GM12878 (cell line): ENCODE measurements around the gene RPS26. TPM values are rescaled to one million over a fixed set of nuclear protein-coding genes. Genes with fewer than 3 reads are reported as not detected.

Source experiments
- CEBPZ ChIP-seq: fragments of 150-350 bp; IDR thresholded peaks from 2 replicates; pipeline ENCODE4 v1.6.1; 2016; ENCODE audit warnings: low read depth, low read length
- CREB1 ChIP-seq: IDR thresholded peaks from 2 replicates; pipeline ENCODE4 v1.6.1; 2012; ENCODE audit warnings: low read depth, mild to moderate bottlenecking, inconsistent platforms
- EGR1 ChIP-seq, 2 experiments: IDR thresholded peaks; 1 replicate in 1 of 2; 2 replicates in 1 of 2; pipeline ENCODE4 v1.6.1; 2011 to 2012; ENCODE audit warnings: low read depth in 2 of 2, low read length in 2 of 2, borderline replicate concordance in 1 of 2, mild to moderate bottlenecking in 1 of 2, moderate library complexity in 1 of 2
- EZH2 ChIP-seq: IDR thresholded peaks from 2 replicates; pipeline ENCODE4 v1.6.1; 2012; ENCODE audit warnings: low read depth, mild to moderate bottlenecking, control low read depth, inconsistent platforms, low read length, borderline replicate concordance; ENCODE audit not compliant: control insufficient read depth
- GATAD2B ChIP-seq: fragments of 450-650 bp; conservative IDR thresholded peaks from 2 replicates; pipeline ENCODE4 v1.6.1; 2017; ENCODE audit warnings: low read depth, mild to moderate bottlenecking, moderate library complexity
- MXI1 ChIP-seq: fragments of 150-350 bp; IDR thresholded peaks from 2 replicates; pipeline ENCODE4 v1.6.1; 2011; ENCODE audit warnings: low read depth, mild to moderate bottlenecking, inconsistent platforms, low read length, improper control_type of control experiment
- NFYB ChIP-seq: IDR thresholded peaks from 2 replicates; pipeline ENCODE4 v1.6.1; 2011; ENCODE audit warnings: low read depth, mild to moderate bottlenecking, low read length, improper control_type of control experiment, moderate library complexity; ENCODE audit not compliant: insufficient read depth
- PAX5 ChIP-seq: IDR thresholded peaks from 2 replicates; pipeline ENCODE4 v1.6.1; 2011; ENCODE audit warnings: low read depth, low read length, borderline replicate concordance
- PBX3 ChIP-seq: IDR thresholded peaks from 2 replicates; pipeline ENCODE4 v1.6.1; 2011; ENCODE audit warnings: mild to moderate bottlenecking, low read depth, low read length, moderate library complexity; ENCODE audit not compliant: insufficient replicate concordance
- PKNOX1 ChIP-seq: fragments of 450-650 bp; IDR thresholded peaks from 2 replicates; pipeline ENCODE4 v1.6.1; 2016; ENCODE audit warnings: mild to moderate bottlenecking
- POLR2AphosphoS2 ChIP-seq: IDR thresholded peaks from 2 replicates; pipeline ENCODE4 v1.6.1; 2011; ENCODE audit warnings: low read depth, mild to moderate bottlenecking, low read length, improper control_type of control experiment, moderate library complexity
- RFX5 ChIP-seq: IDR thresholded peaks from 2 replicates; pipeline ENCODE4 v1.6.1; 2011; ENCODE audit warnings: low read depth, low read length, improper control_type of control experiment
- SIN3A ChIP-seq: IDR thresholded peaks from 2 replicates; pipeline ENCODE4 v1.6.1; 2012; ENCODE audit warnings: low read depth, low read length, improper control_type of control experiment
- SP1 ChIP-seq: IDR thresholded peaks from one replicate; pipeline ENCODE4 v1.6.1; 2011; ENCODE audit warnings: low read depth, low read length
- TAF1 ChIP-seq: IDR thresholded peaks from 2 replicates; pipeline ENCODE4 v1.6.1; 2011; ENCODE audit warnings: mild to moderate bottlenecking, low read depth, low read length, borderline replicate concordance
- USF2 ChIP-seq: IDR thresholded peaks from 2 replicates; pipeline ENCODE4 v1.6.1; 2011; ENCODE audit warnings: low read depth, low read length, improper control_type of control experiment, borderline replicate concordance
- ZBTB33 ChIP-seq: fragments of 450-650 bp; IDR thresholded peaks from 2 replicates; pipeline ENCODE4 v1.6.1; 2017; ENCODE audit warnings: mild to moderate bottlenecking
- polyA plus RNA-seq, 11 experiments: library from polyadenylated mRNA; depleted of rRNA in 4 of 11; unstranded in 6 of 11; stranded (reverse) in 5 of 11; fragments of >200 nt; fragmentation: Nextera tagmentation in 4 of 11; fragmentation: Illumina TruSeq in 1 of 11; extraction: Ambion mirVana in 4 of 11; extraction: Trizol in 1 of 11; gene quantifications; 1 replicate in 1 of 11; 2 replicates in 10 of 11; pipeline versions ENCODE4 v1.2.1 to v1.2.3, GENCODE V29; 2011 to 2016; ENCODE audit warnings: inconsistent platforms in 2 of 11, missing spikeins in 2 of 11, low read depth in 1 of 11
- total RNA-seq, 4 experiments: library from RNA; depleted of rRNA in 3 of 4; stranded (reverse); fragments of >200 nt in 3 of 4; fragmentation: Illumina TruSeq in 1 of 4; extraction: Trizol in 1 of 4; gene quantifications; 2 replicates each; pipeline versions ENCODE4 v1.2.1 to v1.2.3, GENCODE V29; 2013 to 2021

RPS26 gene
- total and polyA plus RNA-seq, 10 of the 15 experiments (the other 5 are each of a cell fraction or from before 2014, with no cell fraction given): 75.5 to 3,147 (median 881) TPM

- TF ChIP-seq PKNOX1: peak; percentile 98
- no peak for TF ChIP-seq EZH2
- TF ChIP-seq POLR2AphosphoS2: peak; percentile 82; the same call in 1 of the 2 replicates
- no peak for TF ChIP-seq EGR1 (IDR thresholded peaks at IDR 0.05; ENCODE audit: borderline replicate concordance in 1 of 2, low read depth in 2 of 2, low read length in 2 of 2)
- peak; percentile 94 for TF ChIP-seq NFYB
- TF ChIP-seq ZBTB33: no peak
- TF ChIP-seq SIN3A: 0 out of 2 replicates have a peak, but pooled peaks have one; percentile 34
- TF ChIP-seq CEBPZ: 0 out of 2 replicates have a peak, but pooled peaks have one; percentile 17
- peak; percentile 9; the same call in 1 of the 2 replicates for TF ChIP-seq MXI1
- TF ChIP-seq CREB1: peak; percentile 74; the same call in 1 of the 2 replicates
- peak; percentile 86 for TF ChIP-seq SP1
- TF ChIP-seq RFX5: peak; percentile 95
- TF ChIP-seq PAX5: no peak
- no peak for TF ChIP-seq USF2
- peak; percentile 35; the same call in 1 of the 2 replicates for TF ChIP-seq TAF1
- TF ChIP-seq PBX3: peak; percentile 94
- 0 out of 2 replicates have a peak, but pooled peaks have one; percentile 20 for TF ChIP-seq GATAD2B
Measured at GRCh38 chr12:55996715-55997534, 44.8 kb upstream of the RPS26 start, which contains the start of gene SUOX (continued).
